ENCODE data around the gene MNS1. TPM values are rescaled to one million over a fixed set of nuclear protein-coding genes. Genes with fewer than 3 reads are reported as not detected.
"Not testable (repeated sequence)": the region's sequence is repeated elsewhere in the genome, so short reads cannot be mapped to it uniquely, and the experiment has no call there.

The MNS1 gene
- polyA plus RNA-seq, 4 donors = 0.45 to 4.0 (median 2.7) TPM

- WGBS, 3 donors = 80 to 92% (median 83%) methylated on average over 2 of the region's 2 CpGs
- H3K4me3 ChIP-seq (ENCODE audit: low read depth in 1 of 3, low read length in 3 of 3); DNase-seq; H3K27me3 ChIP-seq (ENCODE audit: control insufficient read depth in 3 of 3, insufficient read depth in 3 of 3, low read length in 3 of 3); H3K27ac ChIP-seq (ENCODE audit: low read depth in 1 of 3, low read length in 2 of 3); FAIRE-seq; H3K9me3 ChIP-seq (ENCODE audit: control insufficient read depth in 2 of 2, insufficient read depth in 1 of 2, low read depth in 1 of 2, low read length in 1 of 2); H3K36me3 ChIP-seq (ENCODE audit: control insufficient read depth in 3 of 3, insufficient read depth in 2 of 3, low read depth in 1 of 3, low read length in 3 of 3); H3K4me1 ChIP-seq (ENCODE audit: control insufficient read depth in 3 of 3, insufficient read depth in 2 of 3, low read depth in 1 of 3, low read length in 2 of 3): not testable (repeated sequence)
Observed at GRCh38 chr15:56486206-56486605, 21.3 kb upstream of the MNS1 start.

- WGBS, 3 donors = 82 to 90% (median 90%) methylated on average over 3 of the region's 3 CpGs
- FAIRE-seq; H3K27ac ChIP-seq (ENCODE audit: low read depth in 1 of 3, low read length in 2 of 3): not testable (repeated sequence)
Observed at GRCh38 chr15:56485426-56485825, 20.5 kb upstream of the MNS1 start.

DNA sequence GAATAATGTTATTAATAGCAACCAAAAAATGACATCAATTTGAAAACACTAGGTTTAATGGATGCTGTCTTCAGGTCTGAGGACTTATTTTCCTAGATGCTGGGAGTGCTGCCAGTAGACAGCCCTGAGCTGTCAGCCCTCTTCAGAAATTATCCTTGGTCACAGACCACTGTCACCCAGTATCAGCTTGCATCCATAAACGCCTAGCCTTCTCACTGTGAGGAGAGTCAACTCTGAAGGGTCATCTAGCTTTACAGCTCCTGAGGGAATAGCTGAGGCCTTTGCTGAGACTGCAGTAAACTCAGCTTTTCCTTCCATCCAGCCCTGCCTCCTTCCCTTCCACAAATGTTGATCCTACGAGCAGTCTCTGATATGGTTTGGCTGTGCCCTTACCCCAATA, 19.4 kb upstream of the MNS1 start:
- Histone ChIP-seq H3K9me3 (ENCODE audit: control insufficient read depth in 2 of 2, insufficient read depth in 1 of 2, low read depth in 1 of 2, low read length in 1 of 2) (peaks cover 0 to 3% of the 10 kb centered on the region in 2 donors), H3K4me3 (ENCODE audit: low read depth in 1 of 3, low read length in 3 of 3) (no peak overlapping the region), H3K27ac (ENCODE audit: low read depth in 1 of 3, low read length in 2 of 3) (no peak overlapping the region), H3K27me3 (ENCODE audit: control insufficient read depth in 3 of 3, insufficient read depth in 3 of 3, low read length in 3 of 3) (no peaks in the 10 kb centered on the region), H3K36me3 (ENCODE audit: control insufficient read depth in 3 of 3, insufficient read depth in 2 of 3, low read depth in 1 of 3, low read length in 3 of 3) (no peaks in the 10 kb centered on the region), H3K4me1 (ENCODE audit: control insufficient read depth in 3 of 3, insufficient read depth in 2 of 3, low read depth in 1 of 3, low read length in 2 of 3) (no peaks in the 10 kb centered on the region)
- WGBS, 3 donors = 74 to 87% (median 85%) methylated on average over 2 of the region's 2 CpGs
- FAIRE-seq (no peak), DNase-seq (no peak)

More at GRCh38 chr15:56485426-56485825, 20.5 kb upstream of the MNS1 start:
- H3K4me3 ChIP-seq (ENCODE audit: low read depth in 1 of 3, low read length in 3 of 3); DNase-seq; H3K9me3 ChIP-seq (ENCODE audit: control insufficient read depth in 2 of 2, insufficient read depth in 1 of 2, low read depth in 1 of 2, low read length in 1 of 2); H3K27me3 ChIP-seq (ENCODE audit: control insufficient read depth in 3 of 3, insufficient read depth in 3 of 3, low read length in 3 of 3); H3K36me3 ChIP-seq (ENCODE audit: control insufficient read depth in 3 of 3, insufficient read depth in 2 of 3, low read depth in 1 of 3, low read length in 3 of 3); H3K4me1 ChIP-seq (ENCODE audit: control insufficient read depth in 3 of 3, insufficient read depth in 2 of 3, low read depth in 1 of 3, low read length in 2 of 3): not testable (repeated sequence)

GRCh38 chr15:56475351-56475750, 10.4 kb upstream of the MNS1 start:
- no peak for FAIRE-seq
- no peaks in the 10 kb centered on the region for H3K9me3 ChIP-seq (ENCODE audit: control insufficient read depth in 2 of 2, insufficient read depth in 1 of 2, low read depth in 1 of 2, low read length in 1 of 2)
- no peaks in the 10 kb centered on the region for H3K4me1 ChIP-seq (ENCODE audit: control insufficient read depth in 3 of 3, insufficient read depth in 2 of 3, low read depth in 1 of 3, low read length in 2 of 3)
- H3K4me3 ChIP-seq (ENCODE audit: low read depth in 1 of 3, low read length in 3 of 3) = no peak overlapping the region
- H3K27ac ChIP-seq (ENCODE audit: low read depth in 1 of 3, low read length in 2 of 3) = no peak overlapping the region
- H3K36me3 ChIP-seq (ENCODE audit: control insufficient read depth in 3 of 3, insufficient read depth in 2 of 3, low read depth in 1 of 3, low read length in 3 of 3) = no peaks in the 10 kb centered on the region
- no peak for DNase-seq
- H3K27me3 ChIP-seq (ENCODE audit: control insufficient read depth in 3 of 3, insufficient read depth in 3 of 3, low read length in 3 of 3) = no peaks in the 10 kb centered on the region

GRCh38 chr15:56473017-56473416, 8.1 kb upstream of the MNS1 start:
- DNase-seq (no peak), FAIRE-seq (no peak)
- no peaks in the 10 kb centered on the region for H3K36me3 ChIP-seq (ENCODE audit: control insufficient read depth in 3 of 3, insufficient read depth in 2 of 3, low read depth in 1 of 3, low read length in 3 of 3)
- H3K4me3 ChIP-seq (ENCODE audit: low read depth in 1 of 3, low read length in 3 of 3) = no peak overlapping the region
- 86 to 93% (median 89%) methylated on average over 1 of the region's 1 CpG for WGBS, 3 donors
- H3K27ac ChIP-seq (ENCODE audit: low read depth in 1 of 3, low read length in 2 of 3) = no peak overlapping the region
- no peaks in the 10 kb centered on the region for H3K9me3 ChIP-seq (ENCODE audit: control insufficient read depth in 2 of 2, insufficient read depth in 1 of 2, low read depth in 1 of 2, low read length in 1 of 2)
- peaks cover 0 to 5% (median 2%) of the 10 kb centered on the region in 3 donors for H3K4me1 ChIP-seq (ENCODE audit: control insufficient read depth in 3 of 3, insufficient read depth in 2 of 3, low read depth in 1 of 3, low read length in 2 of 3)
- H3K27me3 ChIP-seq (ENCODE audit: control insufficient read depth in 3 of 3, insufficient read depth in 3 of 3, low read length in 3 of 3) = no peaks in the 10 kb centered on the region

DNA sequence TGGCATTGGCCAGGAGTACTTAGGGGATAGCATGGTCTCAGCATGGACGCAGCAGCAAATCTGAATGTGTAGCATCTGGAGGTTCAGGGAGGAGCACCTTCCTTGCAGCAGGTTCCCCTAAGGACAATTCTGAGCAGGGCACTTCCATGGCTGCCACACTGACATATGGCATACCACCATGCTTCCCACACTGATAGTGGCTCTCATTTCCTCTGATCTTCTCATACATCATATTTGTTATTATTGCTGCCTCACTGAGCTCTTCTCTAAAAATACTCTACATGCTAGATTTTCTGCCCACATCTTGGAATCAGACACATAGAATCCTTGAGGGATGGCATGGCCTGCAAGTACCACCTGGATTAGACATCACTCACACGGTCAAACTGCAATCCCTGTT, 7.3 kb upstream of the MNS1 start:
- H3K4me1 ChIP-seq (ENCODE audit: control insufficient read depth in 3 of 3, insufficient read depth in 2 of 3, low read depth in 1 of 3, low read length in 2 of 3) = peaks cover 0 to 5% (median 2%) of the 10 kb centered on the region in 3 donors
- FAIRE-seq = no peak
- no peak overlapping the region for H3K4me3 ChIP-seq (ENCODE audit: low read depth in 1 of 3, low read length in 3 of 3)
- no peaks in the 10 kb centered on the region for H3K36me3 ChIP-seq (ENCODE audit: control insufficient read depth in 3 of 3, insufficient read depth in 2 of 3, low read depth in 1 of 3, low read length in 3 of 3)
- no peak overlapping the region for H3K27ac ChIP-seq (ENCODE audit: low read depth in 1 of 3, low read length in 2 of 3)
- no peaks in the 10 kb centered on the region for H3K27me3 ChIP-seq (ENCODE audit: control insufficient read depth in 3 of 3, insufficient read depth in 3 of 3, low read length in 3 of 3)
- H3K9me3 ChIP-seq (ENCODE audit: control insufficient read depth in 2 of 2, insufficient read depth in 1 of 2, low read depth in 1 of 2, low read length in 1 of 2) = no peaks in the 10 kb centered on the region
- WGBS, 3 donors = 88 to 94% (median 92%) methylated on average over 2 of the region's 2 CpGs
- DNase-seq = no peak

- DNase-seq = no peak
- no peaks in the 10 kb centered on the region for H3K27me3 ChIP-seq (ENCODE audit: control insufficient read depth in 3 of 3, insufficient read depth in 3 of 3, low read length in 3 of 3)
- H3K9me3 ChIP-seq (ENCODE audit: control insufficient read depth in 2 of 2, insufficient read depth in 1 of 2, low read depth in 1 of 2, low read length in 1 of 2) = no peaks in the 10 kb centered on the region
- H3K4me3 ChIP-seq (ENCODE audit: low read depth in 1 of 3, low read length in 3 of 3) = no peak overlapping the region
- no peaks in the 10 kb centered on the region for H3K36me3 ChIP-seq (ENCODE audit: control insufficient read depth in 3 of 3, insufficient read depth in 2 of 3, low read depth in 1 of 3, low read length in 3 of 3)
- WGBS, 3 donors = 88 to 95% (median 93%) methylated on average over 5 of the region's 5 CpGs
- no peak overlapping the region for H3K27ac ChIP-seq (ENCODE audit: low read depth in 1 of 3, low read length in 2 of 3)
- no peak for FAIRE-seq
- H3K4me1 ChIP-seq (ENCODE audit: control insufficient read depth in 3 of 3, insufficient read depth in 2 of 3, low read depth in 1 of 3, low read length in 2 of 3) = peaks cover 0 to 5% (median 2%) of the 10 kb centered on the region in 3 donors
Observed at GRCh38 chr15:56471440-56472069, 6.6 kb upstream of the MNS1 start.

GRCh38 chr15:56469483-56469882, 4.5 kb upstream of the MNS1 start:
- no peaks in the 10 kb centered on the region for H3K27me3 ChIP-seq (ENCODE audit: control insufficient read depth in 3 of 3, insufficient read depth in 3 of 3, low read length in 3 of 3)
- no peaks in the 10 kb centered on the region for H3K36me3 ChIP-seq (ENCODE audit: control insufficient read depth in 3 of 3, insufficient read depth in 2 of 3, low read depth in 1 of 3, low read length in 3 of 3)
- FAIRE-seq = no peak
- no peaks in the 10 kb centered on the region for H3K9me3 ChIP-seq (ENCODE audit: control insufficient read depth in 2 of 2, insufficient read depth in 1 of 2, low read depth in 1 of 2, low read length in 1 of 2)
- DNase-seq = peak; percentile 65 to 87
- H3K27ac ChIP-seq (ENCODE audit: low read depth in 1 of 3, low read length in 2 of 3) = peak overlapping the region in 2 of 3 donors; percentile 50 to 54
- H3K4me1 ChIP-seq (ENCODE audit: control insufficient read depth in 3 of 3, insufficient read depth in 2 of 3, low read depth in 1 of 3, low read length in 2 of 3) = peaks cover 2 to 5% (median 2%) of the 10 kb centered on the region in 3 donors
- no peak overlapping the region for H3K4me3 ChIP-seq (ENCODE audit: low read depth in 1 of 3, low read length in 3 of 3)

DNA sequence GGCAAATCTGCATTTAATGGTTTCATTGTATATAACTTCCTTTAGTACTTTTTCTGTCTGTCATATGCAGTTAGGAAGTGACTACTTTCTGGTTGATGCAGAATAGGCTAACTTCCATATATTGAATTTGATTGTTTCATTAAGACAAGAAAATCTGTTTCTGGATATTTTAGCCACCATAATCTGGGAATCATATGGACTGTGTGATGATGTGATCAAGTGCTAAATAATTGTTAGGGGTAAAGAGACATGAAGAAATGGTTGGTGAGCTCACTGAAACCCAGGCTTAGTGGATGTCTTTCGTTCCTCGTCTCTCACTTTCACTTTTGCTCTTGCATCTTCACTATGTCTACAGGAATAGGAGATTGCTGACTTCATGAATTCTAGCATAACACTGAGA, 3.5 kb upstream of the MNS1 start:
- Histone ChIP-seq H3K9me3 (ENCODE audit: control insufficient read depth in 2 of 2, insufficient read depth in 1 of 2, low read depth in 1 of 2, low read length in 1 of 2) (no peaks in the 10 kb centered on the region), H3K4me3 (ENCODE audit: low read depth in 1 of 3, low read length in 3 of 3) (peak overlapping the region in 1 of 3 donors; percentile 11), H3K36me3 (ENCODE audit: control insufficient read depth in 3 of 3, insufficient read depth in 2 of 3, low read depth in 1 of 3, low read length in 3 of 3) (no peaks in the 10 kb centered on the region), H3K27me3 (ENCODE audit: control insufficient read depth in 3 of 3, insufficient read depth in 3 of 3, low read length in 3 of 3) (no peaks in the 10 kb centered on the region), H3K4me1 (ENCODE audit: control insufficient read depth in 3 of 3, insufficient read depth in 2 of 3, low read depth in 1 of 3, low read length in 2 of 3) (peaks cover 2 to 5% (median 2%) of the 10 kb centered on the region in 3 donors), H3K27ac (ENCODE audit: low read depth in 1 of 3, low read length in 2 of 3) (peak overlapping the region in 1 of 3 donors; percentile 41)
- 3 to 12% (median 4%) methylated on average over 2 of the region's 2 CpGs for WGBS, 3 donors
- DNase-seq (peak; percentile 48 to 77), FAIRE-seq (peak; percentile 51)
